IPS DF 4.7 (cell line): ENCODE measurements around the gene ARL14EP.

Experiments
- DNase-seq: peaks from one replicate; pipeline ENCODE4 v3.0.0-alpha.2; 2013; ENCODE audit warnings: low spot score; ENCODE audit errors: extremely low read depth

The ARL14EP gene

GRCh38 chr11:30326906-30327305, 4.0 kb downstream of the ARL14EP start:
- no peak for DNase-seq

- no peak for DNase-seq
These were observed 5.8 kb downstream of the ARL14EP start for GRCh38 chr11:30328681-30329080.

- no peak for DNase-seq
These were observed 6.4 kb downstream of the ARL14EP start for GRCh38 chr11:30329150-30329940.

- no peak for DNase-seq
These were observed 10.5 kb downstream of the ARL14EP start for GRCh38 chr11:30333405-30333804.

- no peak for DNase-seq
These were observed 19.8 kb downstream of the ARL14EP start for GRCh38 chr11:30342736-30343166.

GRCh38 chr11:30344085-30344484, 21.2 kb downstream of the ARL14EP start:
- no peak for DNase-seq

GRCh38 chr11:30345644-30346043, 22.7 kb downstream of the ARL14EP start:
- DNase-seq: no peak

- DNase-seq: no peak
These were observed 23.3 kb downstream of the ARL14EP start for GRCh38 chr11:30346068-30346688.

- DNase-seq: no peak
These were observed 25.1 kb downstream of the ARL14EP start for GRCh38 chr11:30348035-30348434.

GRCh38 chr11:30349885-30350284, 27.0 kb downstream of the ARL14EP start:
- no peak for DNase-seq

- DNase-seq: no peak
These were observed 27.5 kb downstream of the ARL14EP start for GRCh38 chr11:30350384-30350783.

- no peak for DNase-seq
These were observed 28.2 kb downstream of the ARL14EP start for GRCh38 chr11:30351061-30351460.

- DNase-seq: no peak
These were observed 33.5 kb downstream of the ARL14EP start for GRCh38 chr11:30356391-30356790.

GRCh38 chr11:30357872-30358271, 35.0 kb downstream of the ARL14EP start:
- no peak for DNase-seq

GRCh38 chr11:30358536-30358935, 35.6 kb downstream of the ARL14EP start:
- DNase-seq: no peak

- no peak for DNase-seq
These were observed 37.8 kb downstream of the ARL14EP start for GRCh38 chr11:30360741-30361140.

GRCh38 chr11:30364139-30364836, 41.4 kb downstream of the ARL14EP start:
- no peak for DNase-seq

GRCh38 chr11:30364837-30365482, 42.1 kb downstream of the ARL14EP start:
- no peak for DNase-seq

- DNase-seq: no peak
These were observed 43.1 kb downstream of the ARL14EP start for GRCh38 chr11:30365793-30366517.

GRCh38 chr11:30368394-30368793, 45.5 kb downstream of the ARL14EP start:
- no peak for DNase-seq

- DNase-seq: no peak
These were observed 47.3 kb downstream of the ARL14EP start for GRCh38 chr11:30370164-30370563.
